ENCODE results near the gene MYO16. TPM values are rescaled to one million over a fixed set of nuclear protein-coding genes. Genes with fewer than 3 reads are reported as not detected.
A peak's percentile ranks its signal among the peaks of the same experiment; 100 is the strongest.

Gene MYO16
- total and polyA plus RNA-seq, 4 donors = 0.48 TPM; not detected in 3

GRCh38 chr13:108943842-108944241 is 314.4 kb downstream of the MYO16 start:
- Histone ChIP-seq H3K4me3 (ENCODE audit: low read length in 2 of 2) (no peak overlapping the region), H3K9me3 (ENCODE audit: control insufficient read depth, low read length) (no peaks in the 10 kb centered on the region), H3K4me1 (ENCODE audit: control insufficient read depth in 1 of 2, insufficient read depth in 2 of 2, low read length in 2 of 2) (no peaks in the 10 kb centered on the region), H3K36me3 (ENCODE audit: control insufficient read depth in 1 of 2, insufficient read depth in 2 of 2, low read length in 1 of 2) (no peaks in the 10 kb centered on the region), H3K27me3 (ENCODE audit: control insufficient read depth in 1 of 2, insufficient read depth in 2 of 2, low read length in 1 of 2) (no peaks in the 10 kb centered on the region), H3K27ac (ENCODE audit: low read depth in 1 of 2, low read length in 2 of 2) (no peak overlapping the region)
- intact Hi-C loops (cut with DNase I) = no loop called here
- WGBS, 2 donors = 87 to 89% methylated on average over 7 of the region's 7 CpGs
- ATAC-seq (ENCODE audit: low FRiP score) (no peak), DNase-seq (no peak)

- Histone ChIP-seq H3K4me3 (ENCODE audit: low read length in 2 of 2) (no peak overlapping the region), H3K27ac (ENCODE audit: low read depth in 1 of 2, low read length in 2 of 2) (no peak overlapping the region), H3K9me3 (ENCODE audit: control insufficient read depth, low read length) (no peaks in the 10 kb centered on the region), H3K4me1 (ENCODE audit: control insufficient read depth in 1 of 2, insufficient read depth in 2 of 2, low read length in 2 of 2) (no peaks in the 10 kb centered on the region), H3K27me3 (ENCODE audit: control insufficient read depth in 1 of 2, insufficient read depth in 2 of 2, low read length in 1 of 2) (no peaks in the 10 kb centered on the region), H3K36me3 (ENCODE audit: control insufficient read depth in 1 of 2, insufficient read depth in 2 of 2, low read length in 1 of 2) (no peaks in the 10 kb centered on the region)
- 81 to 87% methylated on average over 4 of the region's 4 CpGs for WGBS, 2 donors
- intact Hi-C loops (cut with DNase I) = no loop called here
- DNase-seq (no peak), ATAC-seq (ENCODE audit: low FRiP score) (no peak)
Measured at GRCh38 chr13:108944760-108945159, 315.3 kb downstream of the MYO16 start.

GRCh38 chr13:108947551-108948030 is 318.2 kb downstream of the MYO16 start:
- ATAC-seq (ENCODE audit: low FRiP score) (peak; percentile 86), DNase-seq (peak in 1 of 2 donors; percentile 66)
- 57 to 63% methylated on average over 8 of the region's 8 CpGs for WGBS, 2 donors
- Histone ChIP-seq H3K4me1 (ENCODE audit: control insufficient read depth in 1 of 2, insufficient read depth in 2 of 2, low read length in 2 of 2) (no peaks in the 10 kb centered on the region), H3K9me3 (ENCODE audit: control insufficient read depth, low read length) (no peaks in the 10 kb centered on the region), H3K36me3 (ENCODE audit: control insufficient read depth in 1 of 2, insufficient read depth in 2 of 2, low read length in 1 of 2) (no peaks in the 10 kb centered on the region), H3K4me3 (ENCODE audit: low read length in 2 of 2) (no peak overlapping the region), H3K27me3 (ENCODE audit: control insufficient read depth in 1 of 2, insufficient read depth in 2 of 2, low read length in 1 of 2) (no peaks in the 10 kb centered on the region), H3K27ac (ENCODE audit: low read depth in 1 of 2, low read length in 2 of 2) (no peak overlapping the region)
- intact Hi-C loops (cut with DNase I) = no loop called here

- intact Hi-C loops (cut with DNase I) = no loop called here
- WGBS, 2 donors = 98% methylated on average over 7 of the region's 7 CpGs
- H3K27me3 ChIP-seq (ENCODE audit: control insufficient read depth in 1 of 2, insufficient read depth in 2 of 2, low read length in 1 of 2) = no peaks in the 10 kb centered on the region
- H3K4me3 ChIP-seq (ENCODE audit: low read length in 2 of 2) = no peak overlapping the region
- no peak for DNase-seq
- no peaks in the 10 kb centered on the region for H3K36me3 ChIP-seq (ENCODE audit: control insufficient read depth in 1 of 2, insufficient read depth in 2 of 2, low read length in 1 of 2)
- no peaks in the 10 kb centered on the region for H3K9me3 ChIP-seq (ENCODE audit: control insufficient read depth, low read length)
- no peaks in the 10 kb centered on the region for H3K4me1 ChIP-seq (ENCODE audit: control insufficient read depth in 1 of 2, insufficient read depth in 2 of 2, low read length in 2 of 2)
- no peak for ATAC-seq (ENCODE audit: low FRiP score)
- H3K27ac ChIP-seq (ENCODE audit: low read depth in 1 of 2, low read length in 2 of 2) = no peak overlapping the region
Measured at GRCh38 chr13:108948251-108948671, 318.9 kb downstream of the MYO16 start.

GRCh38 chr13:108950333-108951010 is 321.1 kb downstream of the MYO16 start:
- DNase-seq = no peak
- H3K4me1 ChIP-seq (ENCODE audit: control insufficient read depth in 1 of 2, insufficient read depth in 2 of 2, low read length in 2 of 2) = no peaks in the 10 kb centered on the region
- no peaks in the 10 kb centered on the region for H3K9me3 ChIP-seq (ENCODE audit: control insufficient read depth, low read length)
- 87 to 89% methylated on average over 8 of the region's 8 CpGs for WGBS, 2 donors
- H3K27me3 ChIP-seq (ENCODE audit: control insufficient read depth in 1 of 2, insufficient read depth in 2 of 2, low read length in 1 of 2) = no peaks in the 10 kb centered on the region
- ATAC-seq (ENCODE audit: low FRiP score) = no peak
- H3K36me3 ChIP-seq (ENCODE audit: control insufficient read depth in 1 of 2, insufficient read depth in 2 of 2, low read length in 1 of 2) = no peaks in the 10 kb centered on the region
- H3K27ac ChIP-seq (ENCODE audit: low read depth in 1 of 2, low read length in 2 of 2) = no peak overlapping the region
- H3K4me3 ChIP-seq (ENCODE audit: low read length in 2 of 2) = no peak overlapping the region
- intact Hi-C loops (cut with DNase I) = no loop called here

GRCh38 chr13:108955741-108956140 is 326.3 kb downstream of the MYO16 start:
- no peak overlapping the region for H3K4me3 ChIP-seq (ENCODE audit: low read length in 2 of 2)
- intact Hi-C loops (cut with DNase I) = loop anchor here in 1 of 2 donors (5.0 kb wide), 1 partner anchor 38 kb away; no protein-coding TSS in a partner anchor

GRCh38 chr13:108957369-108958012 is 328.1 kb downstream of the MYO16 start:
- WGBS, 2 donors = 24 to 26% methylated on average over 11 of the region's 11 CpGs
- Histone ChIP-seq H3K27ac (ENCODE audit: low read depth in 1 of 2, low read length in 2 of 2) (no peak overlapping the region), H3K4me1 (ENCODE audit: control insufficient read depth in 1 of 2, insufficient read depth in 2 of 2, low read length in 2 of 2) (no peaks in the 10 kb centered on the region), H3K9me3 (ENCODE audit: control insufficient read depth, low read length) (no peaks in the 10 kb centered on the region), H3K27me3 (ENCODE audit: control insufficient read depth in 1 of 2, insufficient read depth in 2 of 2, low read length in 1 of 2) (no peaks in the 10 kb centered on the region), H3K4me3 (ENCODE audit: low read length in 2 of 2) (no peak overlapping the region), H3K36me3 (ENCODE audit: control insufficient read depth in 1 of 2, insufficient read depth in 2 of 2, low read length in 1 of 2) (no peaks in the 10 kb centered on the region)
- DNase-seq = no peak
- ATAC-seq (ENCODE audit: low FRiP score) = no peak
- intact Hi-C loops (cut with DNase I) = loop anchor here in 1 of 2 donors (5.0 kb wide), 1 partner anchor 40 kb away; no protein-coding TSS in a partner anchor

More at GRCh38 chr13:108955741-108956140, 326.3 kb downstream of the MYO16 start:
- Histone ChIP-seq H3K9me3 (ENCODE audit: control insufficient read depth, low read length) (no peaks in the 10 kb centered on the region), H3K4me1 (ENCODE audit: control insufficient read depth in 1 of 2, insufficient read depth in 2 of 2, low read length in 2 of 2) (no peaks in the 10 kb centered on the region), H3K36me3 (ENCODE audit: control insufficient read depth in 1 of 2, insufficient read depth in 2 of 2, low read length in 1 of 2) (no peaks in the 10 kb centered on the region), H3K27ac (ENCODE audit: low read depth in 1 of 2, low read length in 2 of 2) (no peak overlapping the region), H3K27me3 (ENCODE audit: control insufficient read depth in 1 of 2, insufficient read depth in 2 of 2, low read length in 1 of 2) (no peaks in the 10 kb centered on the region)
- DNase-seq = no peak
- WGBS, 2 donors = 96 to 99% methylated on average over 5 of the region's 5 CpGs
- no peak for ATAC-seq (ENCODE audit: low FRiP score)

- no peaks in the 10 kb centered on the region for H3K36me3 ChIP-seq (ENCODE audit: control insufficient read depth in 1 of 2, insufficient read depth in 2 of 2, low read length in 1 of 2)
- intact Hi-C loops (cut with DNase I) = loop anchor here in 1 of 2 donors (5.0 kb wide), 1 partner anchor 41 kb away; no protein-coding TSS in a partner anchor
- no peaks in the 10 kb centered on the region for H3K9me3 ChIP-seq (ENCODE audit: control insufficient read depth, low read length)
- no peak overlapping the region for H3K27ac ChIP-seq (ENCODE audit: low read depth in 1 of 2, low read length in 2 of 2)
- ATAC-seq (ENCODE audit: low FRiP score) (no peak), DNase-seq (no peak)
- no peaks in the 10 kb centered on the region for H3K4me1 ChIP-seq (ENCODE audit: control insufficient read depth in 1 of 2, insufficient read depth in 2 of 2, low read length in 2 of 2)
- H3K4me3 ChIP-seq (ENCODE audit: low read length in 2 of 2) = no peak overlapping the region
- H3K27me3 ChIP-seq (ENCODE audit: control insufficient read depth in 1 of 2, insufficient read depth in 2 of 2, low read length in 1 of 2) = no peaks in the 10 kb centered on the region
Measured at GRCh38 chr13:108958013-108958376, 328.6 kb downstream of the MYO16 start.

GRCh38 chr13:108959234-108959633 is 329.8 kb downstream of the MYO16 start:
- Histone ChIP-seq H3K27me3 (ENCODE audit: control insufficient read depth in 1 of 2, insufficient read depth in 2 of 2, low read length in 1 of 2) (no peaks in the 10 kb centered on the region), H3K9me3 (ENCODE audit: control insufficient read depth, low read length) (no peaks in the 10 kb centered on the region), H3K4me1 (ENCODE audit: control insufficient read depth in 1 of 2, insufficient read depth in 2 of 2, low read length in 2 of 2) (no peaks in the 10 kb centered on the region), H3K4me3 (ENCODE audit: low read length in 2 of 2) (no peak overlapping the region), H3K36me3 (ENCODE audit: control insufficient read depth in 1 of 2, insufficient read depth in 2 of 2, low read length in 1 of 2) (no peaks in the 10 kb centered on the region), H3K27ac (ENCODE audit: low read depth in 1 of 2, low read length in 2 of 2) (peak overlapping the region; percentile 19 to 43)
- DNase-seq = no peak
- no peak for ATAC-seq (ENCODE audit: low FRiP score)
- intact Hi-C loops (cut with DNase I) = loop anchor here in 1 of 2 donors (5.0 kb wide), 1 partner anchor 42 kb away; no protein-coding TSS in a partner anchor

Data from aorta (tissue), 5 donors.